ENCODE data around the gene UNK.

DNA sequence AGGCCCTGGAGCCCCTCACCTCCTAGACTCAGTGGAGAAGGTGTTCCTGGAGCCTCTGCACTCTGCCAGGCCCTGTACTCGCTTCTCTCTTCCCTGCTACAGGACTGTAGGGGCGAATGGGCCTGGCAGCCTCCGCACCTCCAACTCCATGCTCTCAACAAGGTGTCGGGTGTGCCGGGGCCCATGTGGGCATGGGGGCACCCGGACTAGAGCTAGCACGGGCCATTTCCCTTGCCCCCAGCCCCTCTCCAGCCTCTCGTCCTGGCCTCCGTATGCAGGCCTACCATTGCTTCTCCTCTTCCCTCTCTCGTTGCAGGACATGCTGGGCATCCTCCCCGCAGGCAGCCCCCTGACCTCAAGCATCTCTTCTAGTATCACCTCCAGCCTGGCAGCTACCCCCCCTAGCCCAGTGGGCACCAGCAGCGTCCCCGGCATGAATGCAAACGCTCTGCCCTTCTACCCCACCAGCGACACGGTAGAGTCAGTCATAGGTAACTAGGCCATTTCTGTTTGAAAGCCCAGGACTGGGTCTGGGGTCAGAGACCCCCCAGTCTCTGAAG is 33.8 kb downstream of the UNK start:
- TF ChIP-seq, protein P1, sequence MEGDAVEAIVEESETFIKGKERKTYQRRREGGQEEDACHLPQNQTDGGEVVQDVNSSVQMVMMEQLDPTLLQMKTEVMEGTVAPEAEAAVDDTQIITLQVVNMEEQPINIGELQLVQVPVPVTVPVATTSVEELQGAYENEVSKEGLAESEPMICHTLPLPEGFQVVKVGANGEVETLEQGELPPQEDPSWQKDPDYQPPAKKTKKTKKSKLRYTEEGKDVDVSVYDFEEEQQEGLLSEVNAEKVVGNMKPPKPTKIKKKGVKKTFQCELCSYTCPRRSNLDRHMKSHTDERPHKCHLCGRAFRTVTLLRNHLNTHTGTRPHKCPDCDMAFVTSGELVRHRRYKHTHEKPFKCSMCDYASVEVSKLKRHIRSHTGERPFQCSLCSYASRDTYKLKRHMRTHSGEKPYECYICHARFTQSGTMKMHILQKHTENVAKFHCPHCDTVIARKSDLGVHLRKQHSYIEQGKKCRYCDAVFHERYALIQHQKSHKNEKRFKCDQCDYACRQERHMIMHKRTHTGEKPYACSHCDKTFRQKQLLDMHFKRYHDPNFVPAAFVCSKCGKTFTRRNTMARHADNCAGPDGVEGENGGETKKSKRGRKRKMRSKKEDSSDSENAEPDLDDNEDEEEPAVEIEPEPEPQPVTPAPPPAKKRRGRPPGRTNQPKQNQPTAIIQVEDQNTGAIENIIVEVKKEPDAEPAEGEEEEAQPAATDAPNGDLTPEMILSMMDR (IDR thresholded peaks at IDR 0.05) = no peak
- TF ChIP-seq POLR2A (IDR thresholded peaks at IDR 0.05) (no peak), EP300 (IDR thresholded peaks at IDR 0.05) (no peak)

Measured in ovary (tissue), 3 donors.